DMS153 treated with DMSO at 0.1 percent for 48 hours (cell line): ENCODE data around the gene TAB3.

ENCODE experiments used
- DNase-seq: peaks from one replicate; lab custom pipeline; 2025; ENCODE audit not compliant: unreplicated experiment; lab: John Stamatoyannopoulos, UW

Gene TAB3

DNA sequence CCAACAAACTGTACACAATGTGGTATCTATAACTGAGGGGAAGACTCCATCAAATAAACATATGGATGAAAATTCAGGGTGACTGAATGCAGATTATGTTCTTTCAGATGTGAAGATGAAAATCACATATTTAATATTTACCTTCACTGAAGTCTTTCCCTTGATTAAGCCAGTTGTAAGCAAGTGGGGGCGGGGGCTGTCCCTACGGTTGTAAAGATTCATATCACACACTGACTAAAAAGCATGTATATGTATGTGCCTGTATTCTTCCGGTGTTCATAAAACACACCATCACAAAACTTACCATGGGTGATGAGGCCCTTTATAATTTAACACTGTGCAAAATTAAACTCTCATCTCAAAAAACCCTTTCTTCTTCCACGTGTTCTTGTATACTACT is 1.3 kb downstream of the TAB3 start:
- DNase-seq, result no peak

DNA sequence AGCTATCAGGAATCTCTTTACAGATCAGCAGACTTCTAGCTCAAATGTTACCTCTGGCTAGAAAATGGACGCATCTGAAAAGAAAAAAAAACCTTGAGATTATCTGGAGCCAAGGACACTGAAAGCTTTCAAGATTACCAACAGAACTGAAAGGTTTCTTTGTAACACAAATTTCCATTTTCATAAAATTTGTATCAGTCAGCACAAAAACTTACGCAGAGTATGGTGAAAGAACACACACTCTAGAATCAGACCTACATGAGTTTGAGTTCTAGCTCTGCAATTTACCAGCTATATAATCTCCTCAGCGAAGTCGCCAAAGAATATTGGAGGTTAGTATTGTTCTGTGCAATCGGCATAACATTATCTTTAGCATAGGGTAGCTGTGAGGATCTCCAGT is 1.8 kb downstream of the TAB3 start:
- DNase-seq, result no peak

DNA sequence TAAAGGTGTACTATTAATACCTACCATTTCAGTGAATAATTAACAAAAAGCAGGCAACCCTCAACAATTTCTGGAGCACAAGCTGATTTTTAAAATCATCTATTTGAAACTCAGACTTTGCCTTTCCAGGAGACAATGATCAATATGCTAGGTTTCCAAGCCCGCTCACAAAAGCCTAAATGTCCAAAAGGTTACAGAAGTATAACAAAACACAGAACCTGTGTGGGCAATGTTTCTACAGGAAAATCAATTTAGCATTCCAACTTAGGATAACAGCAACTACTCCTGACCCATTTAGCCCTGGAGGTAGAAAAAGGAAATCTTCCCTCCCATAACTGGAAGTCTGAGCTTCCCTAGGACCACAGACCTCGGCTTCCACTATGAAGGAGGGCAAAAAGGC is 3.9 kb downstream of the TAB3 start:
- no peak for DNase-seq

DNA sequence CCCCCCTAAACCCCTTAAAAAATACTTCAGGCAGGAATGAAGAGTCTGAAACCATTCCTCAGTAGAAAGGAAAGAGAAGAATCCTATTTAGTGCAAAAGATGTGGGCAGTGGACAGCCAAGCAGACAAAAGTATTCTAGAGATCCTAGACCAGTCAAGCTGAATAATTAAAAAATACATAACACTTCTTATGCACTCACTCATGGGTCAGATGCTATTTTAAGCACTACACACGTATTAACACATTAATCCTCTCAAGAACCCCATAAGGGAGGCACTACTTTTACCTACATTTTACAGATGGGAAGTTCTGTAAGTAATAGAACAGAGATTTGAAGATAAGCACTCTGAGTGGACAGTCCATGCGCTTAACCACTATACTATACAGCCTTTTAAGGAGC is 5.9 kb downstream of the TAB3 start:
- DNase-seq, result no peak

DNA sequence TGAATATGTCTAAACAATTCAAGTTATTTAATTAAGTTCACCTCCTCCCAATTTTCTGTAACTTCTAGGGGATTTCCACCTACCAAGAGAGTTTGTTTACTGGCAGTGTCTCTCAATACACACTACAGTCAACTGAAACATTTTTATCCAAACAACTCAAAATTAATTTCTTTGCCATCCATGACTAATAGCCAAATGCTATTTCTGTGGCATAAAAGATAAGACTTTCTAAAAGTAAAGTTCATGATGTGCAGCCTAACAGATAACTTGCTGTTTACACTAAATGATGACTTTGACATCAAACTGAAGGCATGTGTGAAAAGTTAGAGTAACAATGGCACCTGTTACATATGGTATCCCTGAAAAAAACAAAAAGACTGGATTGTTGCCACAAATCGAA is 7.3 kb downstream of the TAB3 start:
- DNase-seq, result no peak

DNA sequence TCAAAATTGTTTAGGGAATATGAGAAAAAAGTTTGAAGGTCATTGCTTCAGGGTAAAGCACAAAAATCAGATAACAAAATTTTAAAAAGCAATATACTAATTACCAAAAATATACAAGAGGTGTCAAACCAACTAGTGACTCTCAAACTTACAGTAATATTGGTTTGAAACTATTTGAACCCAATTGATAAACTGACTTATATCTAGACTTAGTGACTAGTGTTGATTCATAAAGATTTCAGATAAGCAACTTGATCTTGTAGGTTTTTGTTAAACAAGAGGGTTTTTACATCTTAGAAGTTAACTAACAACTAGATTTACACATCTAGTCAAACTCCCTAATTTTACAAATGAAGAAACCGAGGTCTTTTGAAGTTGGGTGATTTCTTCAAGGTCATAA is 7.7 kb downstream of the TAB3 start:
- no peak for DNase-seq

DNA sequence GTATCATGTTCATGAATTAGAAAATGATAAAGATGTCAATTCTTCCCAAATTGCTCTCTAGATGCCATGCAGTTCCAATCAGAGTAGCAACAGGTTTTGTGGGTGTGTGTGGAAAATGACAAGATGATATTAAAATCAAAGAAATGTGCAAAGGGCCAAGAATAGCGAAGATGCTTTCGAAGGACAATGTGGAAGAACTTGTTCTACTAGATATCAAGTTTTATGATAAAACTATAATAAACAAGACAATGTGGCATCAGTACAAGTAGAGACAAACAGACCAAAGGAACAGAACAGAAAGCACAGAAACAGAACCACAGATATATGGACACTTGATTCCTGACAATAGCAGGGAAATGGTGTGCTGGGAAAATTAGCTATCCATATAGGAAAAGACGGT is 9.0 kb downstream of the TAB3 start:
- DNase-seq, result no peak

DNA sequence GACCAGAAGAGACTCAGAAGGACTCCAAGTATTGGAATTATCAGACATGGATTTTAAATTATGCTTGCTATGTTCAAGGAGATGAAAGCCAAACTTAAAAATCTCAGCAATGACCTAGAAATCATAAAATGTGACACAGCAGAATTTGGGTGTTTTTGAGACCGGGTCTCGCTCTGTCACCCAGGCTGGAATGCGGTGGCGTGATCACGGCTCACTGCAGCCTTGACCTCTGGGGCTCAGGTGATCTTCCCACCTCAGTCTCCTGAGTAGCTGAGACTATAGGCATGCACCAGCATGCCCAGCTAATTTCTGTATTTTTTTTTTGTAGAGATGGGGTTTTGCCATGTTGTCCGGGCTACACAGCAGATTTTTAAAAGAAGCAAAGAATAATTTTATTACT is 12.7 kb downstream of the TAB3 start:
- DNase-seq, result no peak

DNA sequence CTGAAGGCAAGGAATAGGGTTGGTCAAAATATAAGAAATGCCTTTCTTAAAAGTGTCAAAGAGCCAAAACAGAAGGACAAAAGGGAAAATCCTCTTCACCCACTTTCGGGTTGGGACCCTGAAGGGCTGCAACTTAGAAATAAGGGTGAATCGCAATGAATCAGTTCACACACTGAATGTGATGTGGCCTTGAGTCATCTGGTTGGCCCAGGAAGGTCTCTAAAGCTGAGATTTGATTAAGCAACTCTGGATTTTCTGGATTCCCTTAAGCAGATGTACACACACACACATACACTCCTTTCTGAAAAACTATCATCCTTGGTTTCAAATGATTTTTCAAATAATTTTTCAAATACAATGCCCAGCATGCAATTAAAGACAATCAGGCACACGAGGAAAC is 13.1 kb downstream of the TAB3 start:
- DNase-seq, result no peak

DNA sequence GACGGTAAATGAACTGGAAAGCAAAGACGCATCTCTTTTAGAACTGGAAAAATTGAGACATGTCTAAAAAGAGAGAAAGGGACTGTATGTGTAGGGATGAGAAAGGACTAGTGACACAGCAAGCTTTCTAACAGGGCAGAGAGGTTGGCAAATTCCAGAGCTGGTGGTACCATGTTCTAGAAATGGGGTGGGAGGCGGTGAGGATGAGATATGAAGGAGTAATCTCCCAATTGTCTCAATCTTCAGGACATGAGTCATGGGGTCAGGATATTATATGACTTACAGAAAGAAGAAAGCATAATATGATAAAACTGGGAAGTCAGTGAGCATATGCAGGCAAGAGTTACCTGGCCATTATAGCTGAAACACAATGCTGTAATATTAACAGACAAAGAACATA is 14.2 kb downstream of the TAB3 start:
- DNase-seq, result no peak

DNA sequence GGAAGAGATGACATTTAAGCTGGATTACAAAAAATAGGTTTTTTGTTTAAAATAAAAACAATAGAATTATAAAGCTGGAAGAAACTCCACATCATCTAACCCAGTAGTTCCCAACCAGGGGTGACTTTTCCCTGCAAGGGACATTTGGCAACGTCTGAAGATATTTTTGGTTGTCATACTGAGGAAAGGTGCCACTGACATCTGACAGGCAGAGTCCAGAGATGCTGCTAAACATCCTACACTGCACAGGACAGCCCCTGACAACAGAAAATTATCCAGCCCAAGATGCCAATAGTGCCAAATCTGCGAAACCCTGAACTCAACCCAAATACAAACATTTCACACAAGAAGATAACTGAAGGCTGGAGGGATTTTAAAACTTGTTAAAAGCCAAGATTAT is 18.5 kb downstream of the TAB3 start:
- no peak for DNase-seq

DNA sequence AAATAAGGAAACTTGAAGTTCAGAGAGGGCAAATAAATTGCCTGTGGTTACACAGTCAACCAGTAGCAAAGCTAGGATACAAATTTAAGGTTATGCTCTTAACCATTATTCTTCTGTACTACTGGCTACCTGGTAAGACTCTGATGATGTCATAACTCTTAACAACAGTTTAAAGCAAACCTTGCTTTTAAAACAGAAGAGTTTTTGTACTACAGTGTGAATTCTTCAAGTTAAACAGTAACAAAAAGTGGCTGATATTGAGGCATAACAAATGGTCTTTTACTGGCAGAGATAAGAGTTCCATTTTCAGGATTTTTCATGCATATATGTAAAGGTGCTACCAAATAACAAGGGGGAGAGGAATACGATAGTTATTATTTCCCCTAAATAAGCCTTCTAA is 23.4 kb downstream of the TAB3 start:
- DNase-seq, result no peak

DNA sequence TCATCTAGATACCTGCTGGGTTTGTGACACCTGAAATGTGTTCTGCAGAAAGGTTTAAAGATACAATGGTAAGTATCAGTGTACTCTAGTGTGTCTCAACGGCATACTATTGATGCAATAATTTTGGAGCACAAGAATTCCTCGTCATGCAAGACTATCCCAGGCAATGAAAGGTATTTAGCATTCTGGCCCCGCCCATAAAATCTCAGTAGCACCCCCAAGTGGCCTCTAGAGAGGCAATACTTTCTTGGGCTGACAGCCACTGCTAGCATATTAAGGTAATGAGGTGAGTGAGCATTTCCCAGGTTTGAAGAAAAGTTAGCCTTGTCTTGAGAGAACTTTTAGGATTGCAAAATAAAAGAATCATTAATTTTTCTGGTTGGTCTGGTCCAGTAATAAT is 24.0 kb downstream of the TAB3 start:
- peak; percentile 0 for DNase-seq

DNA sequence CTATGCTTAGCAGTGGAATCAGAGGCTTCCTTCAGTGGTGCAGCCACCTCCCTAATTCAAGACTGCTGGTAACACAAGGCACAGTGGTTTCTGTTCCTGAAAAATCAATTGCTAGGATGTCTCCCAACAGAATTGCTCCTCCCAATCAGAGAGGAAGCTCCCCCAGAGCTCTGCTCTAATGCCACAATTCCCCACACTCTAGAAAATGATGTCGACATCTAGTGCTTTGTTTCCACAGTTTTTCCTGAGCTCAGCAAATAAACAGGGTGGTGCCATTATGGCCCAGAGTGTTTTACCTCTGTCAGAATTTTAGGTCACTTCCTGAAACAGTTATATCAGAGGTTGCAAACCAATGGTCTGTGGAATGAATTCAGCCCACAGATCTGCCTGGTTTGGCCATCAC is 24.7 kb downstream of the TAB3 start:
- no peak for DNase-seq

DNA sequence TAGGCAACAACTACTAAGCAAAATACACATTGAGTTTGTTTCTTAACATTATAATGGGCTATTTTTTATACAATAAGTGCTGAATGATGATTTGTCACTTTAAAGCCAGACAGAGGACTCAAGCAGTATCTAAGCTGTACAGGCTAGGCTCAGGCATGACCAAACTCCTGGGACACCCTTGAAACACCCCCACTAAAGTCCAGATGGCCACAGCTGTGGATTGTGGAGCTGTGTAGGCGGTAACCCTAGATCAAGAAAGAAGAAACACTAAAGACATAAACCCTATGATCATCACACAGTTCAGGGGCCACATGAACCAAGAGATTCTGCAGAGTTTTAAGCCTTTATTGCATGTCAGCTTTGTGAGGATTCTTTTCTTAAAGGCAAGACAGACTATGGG is 25.1 kb downstream of the TAB3 start:
- no peak for DNase-seq

DNA sequence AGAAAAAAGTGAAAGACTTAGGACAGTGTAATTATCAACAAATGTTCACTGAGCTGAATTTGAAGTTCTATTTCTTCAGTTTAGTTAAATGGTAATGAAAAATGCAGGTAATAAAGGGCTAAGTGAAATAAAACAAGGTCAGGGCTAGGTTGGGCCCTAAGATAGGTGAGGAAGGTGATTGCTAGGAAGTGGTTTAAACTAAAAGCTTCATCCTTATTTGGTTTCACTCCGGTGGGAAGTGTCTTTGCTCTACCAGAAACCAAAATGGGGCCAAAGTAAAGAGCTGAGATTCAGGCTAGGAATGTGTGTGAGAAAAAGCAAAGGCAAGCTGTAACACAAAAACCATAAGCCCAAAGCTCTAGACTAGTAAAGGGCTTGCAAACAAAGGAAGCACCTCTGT is 31.0 kb downstream of the TAB3 start:
- no peak for DNase-seq

DNA sequence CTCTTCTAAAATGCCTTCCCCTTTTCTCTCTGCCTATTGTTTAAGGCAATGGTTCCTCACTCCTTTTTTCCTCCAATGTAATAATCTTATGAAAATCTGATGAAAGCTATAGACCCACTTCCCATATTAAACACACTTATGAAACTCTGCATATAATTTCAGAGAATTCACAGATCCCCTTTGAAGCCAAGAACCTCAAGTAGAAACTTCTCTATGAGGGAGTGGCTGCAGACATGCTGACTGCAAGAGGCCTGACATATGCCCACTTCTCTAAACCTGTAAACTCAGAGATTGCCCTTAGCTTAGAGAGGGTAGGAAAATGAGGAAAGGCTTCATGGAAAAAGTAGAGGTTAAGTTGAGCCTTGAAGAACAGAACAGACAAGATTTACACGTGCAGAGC is 37.6 kb downstream of the TAB3 start:
- DNase-seq, result no peak

DNA sequence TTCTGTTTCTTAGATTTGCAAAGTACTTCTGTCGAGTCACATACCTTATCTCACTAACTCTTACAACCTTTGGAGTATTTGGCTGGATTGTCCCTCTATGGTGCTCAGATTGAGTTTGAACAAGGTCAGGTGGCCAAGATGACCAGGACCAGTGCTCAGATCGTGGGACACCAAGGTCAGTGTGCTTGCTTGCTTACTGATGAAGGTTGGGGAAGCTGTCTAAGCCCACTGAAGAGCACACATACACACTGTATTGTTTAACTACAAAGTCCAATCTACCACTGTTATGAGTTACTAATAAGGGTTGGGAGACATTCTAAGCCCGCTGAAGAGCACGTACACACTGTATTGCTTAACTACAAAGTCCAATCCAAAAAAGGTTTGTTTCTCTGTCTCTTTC is 53.7 kb downstream of the TAB3 start:
- DNase-seq, result no peak

DNA sequence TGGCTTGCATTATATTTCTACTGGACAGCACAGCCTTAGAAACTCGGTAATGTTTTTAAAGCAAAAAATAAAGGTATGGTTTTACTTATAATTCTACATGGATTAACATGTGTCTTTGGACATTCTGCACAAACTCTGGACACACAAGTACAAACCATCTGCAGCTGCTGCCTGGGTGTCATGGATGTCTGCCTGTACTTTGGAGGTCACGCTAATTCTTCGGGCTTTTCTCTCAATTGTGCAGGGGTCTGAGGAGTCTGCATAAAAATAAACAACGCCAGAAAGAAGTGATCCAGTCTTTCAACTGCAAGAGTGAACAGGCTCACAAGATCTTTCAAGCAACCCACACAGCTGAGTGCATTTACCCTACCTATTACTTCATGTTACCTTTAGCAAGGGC is 55.2 kb downstream of the TAB3 start:
- DNase-seq, result no peak

DNA sequence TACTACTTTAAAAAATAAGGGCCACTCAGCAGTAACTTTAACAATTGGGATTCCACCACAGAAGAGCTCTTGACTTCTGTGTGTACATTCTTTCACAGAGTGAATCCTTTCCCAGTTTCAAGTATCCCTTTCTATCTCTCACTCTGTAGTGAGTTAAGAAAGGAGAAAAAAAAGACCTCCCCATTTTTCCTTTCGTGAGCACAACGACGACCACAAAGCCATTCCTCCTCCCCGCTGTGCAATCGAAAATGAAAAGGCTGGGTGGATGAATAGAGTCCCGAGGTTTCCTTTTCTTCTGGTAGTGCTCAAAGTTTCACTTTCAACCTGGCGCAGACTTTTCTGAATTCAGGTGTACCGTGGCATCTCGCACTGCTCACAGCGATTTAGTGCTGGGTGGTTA is 58.0 kb downstream of the TAB3 start:
- DNase-seq, result no peak

DNA sequence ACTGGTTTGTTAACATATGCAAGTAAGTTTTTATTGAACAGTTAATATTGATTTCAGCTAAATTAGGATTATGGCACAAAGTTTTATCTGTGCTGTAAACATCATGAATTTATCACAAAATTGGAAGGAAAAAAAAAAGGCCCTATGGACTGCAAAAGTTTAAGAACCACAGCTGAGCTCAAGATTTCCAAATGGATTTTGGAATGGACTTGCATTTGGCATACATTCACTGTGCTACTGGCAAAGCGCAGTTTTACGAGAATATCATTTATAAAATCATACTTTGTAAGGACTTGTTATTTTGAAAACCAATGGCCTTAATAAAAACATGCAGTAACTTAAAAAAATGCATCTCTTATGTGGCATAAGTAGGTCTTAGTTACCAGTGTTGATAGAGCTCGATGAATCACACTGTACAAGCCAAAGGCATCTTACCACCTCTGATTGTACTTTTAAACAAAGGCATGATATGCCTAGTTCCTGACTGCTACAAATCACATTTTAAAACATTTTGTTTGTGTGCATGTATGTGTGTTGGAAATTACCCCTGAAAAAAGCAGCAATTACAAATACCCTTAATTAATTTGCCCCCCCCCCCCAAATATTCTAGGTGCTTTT is 58.6 kb downstream of the TAB3 start:
- DNase-seq, result no peak

DNA sequence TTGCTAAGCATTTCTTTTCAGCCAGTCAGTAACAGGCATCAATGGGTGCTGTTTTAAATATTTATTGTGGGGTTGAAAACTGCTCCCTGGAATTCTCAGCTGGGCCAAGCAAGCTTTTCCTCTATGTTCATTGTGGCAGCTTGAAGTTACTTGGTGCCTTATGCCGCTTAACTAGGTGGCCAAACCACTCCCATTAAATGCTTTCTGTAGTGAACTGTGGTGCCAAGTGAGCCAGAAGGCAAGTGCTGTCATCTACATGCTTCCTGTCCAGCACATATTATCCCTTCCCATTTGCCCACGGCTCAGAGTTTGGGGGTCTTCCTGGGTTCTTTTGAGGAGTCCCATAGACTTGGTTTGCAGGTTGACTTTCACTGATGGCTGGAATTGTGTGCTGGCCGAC is 64.8 kb downstream of the TAB3 start:
- no peak for DNase-seq

DNA sequence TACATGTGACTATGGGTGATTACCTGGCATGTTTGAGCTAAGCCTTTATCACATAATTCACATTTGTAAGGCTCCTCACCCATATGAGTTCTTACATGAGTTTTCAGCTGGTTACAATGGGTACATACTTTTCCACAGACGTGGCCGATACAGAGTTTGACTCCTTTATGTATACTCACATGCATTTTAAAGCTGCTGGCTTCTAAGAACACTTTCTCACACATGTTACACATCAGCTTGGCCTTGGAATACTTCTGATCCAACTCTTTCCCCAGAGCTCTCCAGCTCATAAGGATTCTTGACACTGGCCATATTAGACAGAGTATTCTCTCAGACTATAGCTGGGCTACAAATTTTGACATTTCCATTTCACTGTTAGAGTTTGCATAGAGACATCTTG is 66.3 kb downstream of the TAB3 start:
- DNase-seq, result no peak
